Loucy (cell line): ENCODE data around the gene IRF9.

ENCODE experiments used
- EZH2phosphoT487 ChIP-seq: fragments of 200-600 bp; IDR thresholded peaks from 2 replicates; pipeline ENCODE4 v1.6.1; 2018; ENCODE audit warnings: antibody characterized with exemption, mild to moderate bottlenecking, moderate library complexity, borderline replicate concordance
- TF ChIP-seq, protein P1 (sequence below): fragments of 200-600 bp; sonication (generic); conservative IDR thresholded peaks from 2 replicates; pipeline ENCODE4 v1.5.1; 2014; ENCODE audit warnings: mild to moderate bottlenecking, antibody characterized with exemption, low read length

DNA sequence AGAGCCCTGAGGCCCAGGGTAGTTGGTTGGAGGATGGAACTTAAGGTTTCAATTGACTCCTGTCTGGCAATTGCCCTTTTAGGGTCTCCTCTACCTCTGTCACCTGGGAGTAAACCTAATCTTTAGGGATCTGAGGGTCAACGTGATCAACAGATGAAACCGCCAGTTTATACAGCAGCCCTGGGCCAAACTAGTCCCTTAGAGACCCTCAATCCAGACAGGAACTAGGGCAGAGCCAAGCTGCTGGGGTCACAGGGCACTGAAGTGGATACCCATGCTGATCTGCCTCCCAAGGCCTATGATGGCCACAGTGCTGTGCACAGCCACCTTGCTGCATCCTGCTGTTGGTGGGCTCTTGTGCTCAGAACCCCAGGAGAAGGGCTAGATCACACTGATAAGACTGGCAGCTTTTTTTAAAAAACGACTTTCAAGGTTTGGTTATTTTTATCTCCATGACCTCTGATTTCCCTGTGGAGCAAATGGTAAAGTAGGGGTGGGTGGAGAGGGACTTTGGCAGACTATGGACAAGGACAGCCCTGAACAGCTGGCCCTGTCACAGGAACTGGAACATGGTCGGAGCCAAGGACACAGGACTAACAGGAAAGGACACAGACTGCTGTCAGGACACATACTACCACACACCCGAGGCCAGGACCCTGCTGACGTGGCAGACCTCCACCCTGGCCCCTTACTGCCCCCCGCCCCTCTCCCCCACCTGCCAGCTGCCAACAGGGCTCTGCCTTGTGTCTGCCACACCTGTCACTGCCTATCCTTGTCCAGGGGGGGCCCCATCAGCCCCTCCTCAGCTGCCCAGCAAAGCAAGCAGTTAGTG, 30.1 kb upstream of the IRF9 start:
- TF ChIP-seq, protein P1, sequence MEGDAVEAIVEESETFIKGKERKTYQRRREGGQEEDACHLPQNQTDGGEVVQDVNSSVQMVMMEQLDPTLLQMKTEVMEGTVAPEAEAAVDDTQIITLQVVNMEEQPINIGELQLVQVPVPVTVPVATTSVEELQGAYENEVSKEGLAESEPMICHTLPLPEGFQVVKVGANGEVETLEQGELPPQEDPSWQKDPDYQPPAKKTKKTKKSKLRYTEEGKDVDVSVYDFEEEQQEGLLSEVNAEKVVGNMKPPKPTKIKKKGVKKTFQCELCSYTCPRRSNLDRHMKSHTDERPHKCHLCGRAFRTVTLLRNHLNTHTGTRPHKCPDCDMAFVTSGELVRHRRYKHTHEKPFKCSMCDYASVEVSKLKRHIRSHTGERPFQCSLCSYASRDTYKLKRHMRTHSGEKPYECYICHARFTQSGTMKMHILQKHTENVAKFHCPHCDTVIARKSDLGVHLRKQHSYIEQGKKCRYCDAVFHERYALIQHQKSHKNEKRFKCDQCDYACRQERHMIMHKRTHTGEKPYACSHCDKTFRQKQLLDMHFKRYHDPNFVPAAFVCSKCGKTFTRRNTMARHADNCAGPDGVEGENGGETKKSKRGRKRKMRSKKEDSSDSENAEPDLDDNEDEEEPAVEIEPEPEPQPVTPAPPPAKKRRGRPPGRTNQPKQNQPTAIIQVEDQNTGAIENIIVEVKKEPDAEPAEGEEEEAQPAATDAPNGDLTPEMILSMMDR = no peak
- no peak for TF ChIP-seq EZH2phosphoT487
